GM12878 (cell line): ENCODE data around the gene SLC43A3. TPM values are rescaled to one million over a fixed set of nuclear protein-coding genes. Genes with fewer than 3 reads are reported as not detected.

Source experiments
- ATF3 ChIP-seq: IDR thresholded peaks from 2 replicates; pipeline ENCODE4 v1.6.1; 2011; ENCODE audit warnings: low read depth, mild to moderate bottlenecking, low read length, moderate library complexity, borderline replicate concordance; ENCODE audit errors: extremely low read depth
- ATF7 ChIP-seq: fragments of 450-650 bp; IDR thresholded peaks from 2 replicates; pipeline ENCODE4 v1.6.1; 2016; ENCODE audit warnings: low read depth, mild to moderate bottlenecking
- BCL11A ChIP-seq: IDR thresholded peaks from 2 replicates; pipeline ENCODE4 v1.6.1; 2011; ENCODE audit warnings: low read depth, low read length
- BMI1 ChIP-seq: fragments of 450-650 bp; IDR thresholded peaks from 2 replicates; pipeline ENCODE4 v1.6.1; 2016; ENCODE audit warnings: mild to moderate bottlenecking, moderate library complexity, borderline replicate concordance
- CEBPZ ChIP-seq: fragments of 150-350 bp; IDR thresholded peaks from 2 replicates; pipeline ENCODE4 v1.6.1; 2016; ENCODE audit warnings: low read depth, low read length
- E2F4 ChIP-seq: IDR thresholded peaks from 2 replicates; pipeline ENCODE4 v1.6.1; 2012; ENCODE audit warnings: low read depth, low read length, improper control_type of control experiment
- EGR1 ChIP-seq, 2 experiments: IDR thresholded peaks; 1 replicate in 1 of 2; 2 replicates in 1 of 2; pipeline ENCODE4 v1.6.1; 2011 to 2012; ENCODE audit warnings: low read depth in 2 of 2, low read length in 2 of 2, borderline replicate concordance in 1 of 2, mild to moderate bottlenecking in 1 of 2, moderate library complexity in 1 of 2
- ESRRA ChIP-seq: IDR thresholded peaks from 2 replicates; pipeline ENCODE4 v1.6.1; 2012; ENCODE audit warnings: mild to moderate bottlenecking, low read length, improper control_type of control experiment
- ETV6 ChIP-seq, 2 experiments: fragments of 450-650 bp in 1 of 2; IDR thresholded peaks in 1 of 2; conservative IDR thresholded peaks in 1 of 2; 2 replicates each; pipeline ENCODE4 v1.6.1; 2014; ENCODE audit warnings: antibody characterized with exemption in 1 of 2, borderline replicate concordance in 1 of 2, low read depth in 1 of 2, mild to moderate bottlenecking in 1 of 2, moderate library complexity in 1 of 2
- JUNB ChIP-seq: IDR thresholded peaks from 2 replicates; pipeline ENCODE4 v1.6.1; 2016; ENCODE audit warnings: antibody characterized with exemption, mild to moderate bottlenecking
- KLF5 ChIP-seq: fragments of 450-650 bp; IDR thresholded peaks from 2 replicates; pipeline ENCODE4 v1.6.1; 2014; ENCODE audit warnings: mild to moderate bottlenecking; ENCODE audit not compliant: partially characterized antibody
- MYB ChIP-seq: fragments of 150-350 bp; IDR thresholded peaks from 2 replicates; pipeline ENCODE4 v1.6.1; 2014; ENCODE audit warnings: mild to moderate bottlenecking, low read depth, low read length, borderline replicate concordance
- NFYA ChIP-seq: IDR thresholded peaks from 2 replicates; pipeline ENCODE4 v1.6.1; 2011; ENCODE audit warnings: low read depth, mild to moderate bottlenecking, low read length, improper control_type of control experiment, borderline replicate concordance
- POU2F2 ChIP-seq: IDR thresholded peaks from 3 replicates; pipeline ENCODE4 v1.6.1; 2011; ENCODE audit warnings: low read depth, mild to moderate bottlenecking, low read length, borderline replicate concordance
- RAD51 ChIP-seq: fragments of 450-650 bp; IDR thresholded peaks from 2 replicates; pipeline ENCODE4 v1.6.1; 2016; ENCODE audit warnings: moderate library complexity, mild to moderate bottlenecking, inconsistent platforms
- RB1 ChIP-seq: fragments of 450-650 bp; formaldehyde crosslinking; IDR thresholded peaks from 2 replicates; pipeline ENCODE4 v1.6.1; 2017; ENCODE audit warnings: mild to moderate bottlenecking, borderline replicate concordance
- RFX5 ChIP-seq: IDR thresholded peaks from 2 replicates; pipeline ENCODE4 v1.6.1; 2011; ENCODE audit warnings: low read depth, low read length, improper control_type of control experiment
- STAT1 ChIP-seq: fragments of 450-650 bp; conservative IDR thresholded peaks from 2 replicates; pipeline ENCODE4 v1.6.1; 2014; ENCODE audit warnings: antibody characterized with exemption, mild to moderate bottlenecking
- SUZ12 ChIP-seq: fragments of 200-600 bp; sonication (generic); IDR thresholded peaks from one replicate; pipeline ENCODE4 v1.6.1; 2018; ENCODE audit warnings: antibody characterized with exemption, mild to moderate bottlenecking; ENCODE audit not compliant: unreplicated experiment
- TCF12 ChIP-seq: IDR thresholded peaks from 2 replicates; pipeline ENCODE4 v1.6.1; 2011; ENCODE audit warnings: low read depth, mild to moderate bottlenecking, low read length
- USF2 ChIP-seq: IDR thresholded peaks from 2 replicates; pipeline ENCODE4 v1.6.1; 2011; ENCODE audit warnings: low read depth, low read length, improper control_type of control experiment, borderline replicate concordance
- ZBED1 ChIP-seq: IDR thresholded peaks from 2 replicates; pipeline ENCODE4 v1.6.1; 2016; ENCODE audit warnings: borderline replicate concordance
- ZNF207 ChIP-seq: fragments of 450-650 bp; IDR thresholded peaks from 2 replicates; pipeline ENCODE4 v1.6.1; 2014; ENCODE audit warnings: antibody characterized with exemption, mild to moderate bottlenecking, borderline replicate concordance
- polyA plus RNA-seq, 11 experiments: library from polyadenylated mRNA; depleted of rRNA in 4 of 11; unstranded in 6 of 11; stranded (reverse) in 5 of 11; fragments of >200 nt; fragmentation: Nextera tagmentation in 4 of 11; fragmentation: Illumina TruSeq in 1 of 11; extraction: Ambion mirVana in 4 of 11; extraction: Trizol in 1 of 11; gene quantifications; 1 replicate in 1 of 11; 2 replicates in 10 of 11; pipeline versions ENCODE4 v1.2.1 to v1.2.3, GENCODE V29; 2011 to 2016; ENCODE audit warnings: inconsistent platforms in 2 of 11, missing spikeins in 2 of 11, low read depth in 1 of 11
- total RNA-seq, 4 experiments: library from RNA; depleted of rRNA in 3 of 4; stranded (reverse); fragments of >200 nt in 3 of 4; fragmentation: Illumina TruSeq in 1 of 4; extraction: Trizol in 1 of 4; gene quantifications; 2 replicates each; pipeline versions ENCODE4 v1.2.1 to v1.2.3, GENCODE V29; 2013 to 2021

SLC43A3 gene
- total and polyA plus RNA-seq, 10 of the 15 experiments (the other 5 are each of a cell fraction or from before 2014, with no cell fraction given): 37.5 to 237 (median 132) TPM

- TF ChIP-seq CEBPZ (no peak), TCF12 (peak; percentile 98), POU2F2 (peak; percentile 87), BMI1 (no peak), RFX5 (0 out of 2 replicates have a peak, but pooled peaks have one; percentile 54), KLF5 (peak; percentile 40), E2F4 (no peak), BCL11A (peak; percentile 95), ZNF207 (no peak), SUZ12 (no peak), ZBED1 (peak; percentile 87; the same call in 1 of the 2 replicates), MYB (no peak), ETV6 (conservative IDR thresholded peaks at IDR 0.05 in 1 of 2, IDR thresholded peaks at IDR 0.05 in 1 of 2; ENCODE audit: borderline replicate concordance in 1 of 2, low read depth in 1 of 2) (peak in 1 of 2 experiments; percentile 93; a peak in 2 of 4 replicates), ATF3 (no peak), RB1 (no peak), STAT1 (no peak), ATF7 (peak; percentile 94), EGR1 (IDR thresholded peaks at IDR 0.05; ENCODE audit: borderline replicate concordance in 1 of 2, low read depth in 2 of 2, low read length in 2 of 2) (peak in 1 of 2 experiments; percentile 61; a peak in 2 of 3 replicates), JUNB (peak; percentile 96), ESRRA (no peak), RAD51 (peak; percentile 89), NFYA (no peak), USF2 (peak; percentile 67)
Observed at GRCh38 chr11:57424792-57425564, 1.9 kb downstream of the SLC43A3 start (continued).
